Transverse colon (tissue), 3 donors: Measurements from ENCODE around the gene CLEC20A.

Experiments used
- POLR2A ChIP-seq: fragments of 450-650 bp; IDR thresholded peaks from one replicate; pipeline ENCODE4 v1.6.1; 2016; ENCODE audit warnings: antibody characterized with exemption, mild to moderate bottlenecking, moderate library complexity
- TF ChIP-seq, protein P1 (sequence below), 5 experiments: fragments of 200-600 bp in 3 of 5; fragments of 450-650 bp in 2 of 5; sonication (generic) in 3 of 5; IDR thresholded peaks; 1 replicate in 2 of 5; 2 replicates in 3 of 5; pipeline ENCODE4 v1.5.1; 2016 to 2017; ENCODE audit warnings: antibody characterized with exemption in 5 of 5, inconsistent platforms in 3 of 5, mild to moderate bottlenecking in 2 of 5, moderate library complexity in 1 of 5

DNA sequence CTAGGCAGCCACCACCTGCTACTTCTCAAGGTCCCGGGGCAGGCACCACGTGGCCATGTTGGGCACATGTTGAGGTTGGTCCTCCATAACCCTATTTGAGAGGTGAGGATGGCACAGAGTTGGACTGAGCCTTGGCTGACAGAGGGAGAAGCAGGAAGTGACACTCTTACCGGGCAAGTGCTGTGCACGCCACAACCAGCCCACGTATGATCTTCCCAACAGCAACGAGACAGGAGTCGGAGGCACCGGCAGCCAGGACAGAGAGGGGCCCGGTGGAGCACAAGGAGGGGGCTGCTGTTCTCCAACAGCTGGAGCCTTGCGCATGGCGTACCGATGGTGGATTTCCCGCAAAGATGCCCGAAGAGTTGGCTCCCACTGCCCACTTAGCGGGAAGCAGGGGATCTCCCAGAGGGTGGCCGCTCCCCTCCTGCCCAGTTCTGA lies 3.4 kb downstream of the CLEC20A start:
- TF ChIP-seq, protein P1, sequence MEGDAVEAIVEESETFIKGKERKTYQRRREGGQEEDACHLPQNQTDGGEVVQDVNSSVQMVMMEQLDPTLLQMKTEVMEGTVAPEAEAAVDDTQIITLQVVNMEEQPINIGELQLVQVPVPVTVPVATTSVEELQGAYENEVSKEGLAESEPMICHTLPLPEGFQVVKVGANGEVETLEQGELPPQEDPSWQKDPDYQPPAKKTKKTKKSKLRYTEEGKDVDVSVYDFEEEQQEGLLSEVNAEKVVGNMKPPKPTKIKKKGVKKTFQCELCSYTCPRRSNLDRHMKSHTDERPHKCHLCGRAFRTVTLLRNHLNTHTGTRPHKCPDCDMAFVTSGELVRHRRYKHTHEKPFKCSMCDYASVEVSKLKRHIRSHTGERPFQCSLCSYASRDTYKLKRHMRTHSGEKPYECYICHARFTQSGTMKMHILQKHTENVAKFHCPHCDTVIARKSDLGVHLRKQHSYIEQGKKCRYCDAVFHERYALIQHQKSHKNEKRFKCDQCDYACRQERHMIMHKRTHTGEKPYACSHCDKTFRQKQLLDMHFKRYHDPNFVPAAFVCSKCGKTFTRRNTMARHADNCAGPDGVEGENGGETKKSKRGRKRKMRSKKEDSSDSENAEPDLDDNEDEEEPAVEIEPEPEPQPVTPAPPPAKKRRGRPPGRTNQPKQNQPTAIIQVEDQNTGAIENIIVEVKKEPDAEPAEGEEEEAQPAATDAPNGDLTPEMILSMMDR (IDR thresholded peaks at IDR 0.05): no peak
- no peak for TF ChIP-seq POLR2A
